Umbilical cord (tissue), 2 donors: ENCODE measurements around the gene FAM199X. TPM values are rescaled to one million over a fixed set of nuclear protein-coding genes. Genes with fewer than 3 reads are reported as not detected.

Source experiments
- DNase-seq: peaks from one replicate; pipeline ENCODE4 v3.0.0-alpha.2; 2015; ENCODE audit warnings: low spot score
- total RNA-seq: library from RNA; depleted of rRNA; stranded (reverse); fragments of >200 nt; gene quantifications from one replicate; pipeline ENCODE4 v1.2.3, GENCODE V29; 2014; ENCODE audit warnings: low replicate concordance; ENCODE audit not compliant: insufficient read depth

FAM199X gene
- 20.9 TPM for total RNA-seq

- DNase-seq, result peak; percentile 83
These were observed at the start of gene FAM199X for GRCh38 chrX:104165894-104166734. FAM199X (plus strand) TSS chrX:104166453; CDS start chrX:104166786, 333 bp downstream.

DNA sequence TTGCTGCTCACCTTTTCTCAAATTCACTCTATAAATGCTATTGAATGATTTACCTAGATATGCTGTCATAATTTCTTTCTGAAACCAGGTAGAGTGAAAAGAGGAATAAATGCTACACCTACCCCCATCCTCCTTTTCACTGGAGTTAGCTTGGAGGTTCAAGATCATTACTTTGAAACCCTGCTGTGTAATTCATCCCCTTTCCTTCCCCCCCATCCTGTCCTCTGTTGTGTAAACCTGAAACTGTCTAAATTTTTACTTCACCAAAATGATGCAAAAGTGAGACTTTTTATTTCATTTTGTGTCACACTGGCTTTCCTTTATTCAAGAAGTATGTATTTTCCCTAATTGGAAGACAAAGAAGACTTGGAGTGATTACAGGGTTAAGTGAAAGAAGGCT, 48.5 kb upstream of the FAM199X start:
- DNase-seq, result no peak

DNA sequence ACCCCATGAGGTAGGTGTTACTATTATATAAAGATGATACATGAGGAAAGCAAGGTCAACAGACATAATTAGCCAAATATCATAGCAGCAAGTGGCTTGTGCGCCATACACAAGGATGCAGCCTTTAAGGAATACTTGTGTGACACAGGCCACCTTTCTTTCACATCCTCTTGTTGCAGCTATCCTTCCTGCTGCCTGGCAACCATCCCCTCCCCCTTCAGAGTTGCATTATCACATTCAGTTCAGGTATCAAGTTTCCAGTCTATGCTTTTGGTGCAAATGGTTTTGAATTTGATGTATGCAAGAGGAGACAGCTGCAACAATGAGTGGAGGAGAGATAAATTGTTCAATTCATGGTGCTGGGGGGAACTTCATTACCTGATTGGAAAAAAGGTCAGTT, 47.5 kb upstream of the FAM199X start:
- no peak for DNase-seq

DNA sequence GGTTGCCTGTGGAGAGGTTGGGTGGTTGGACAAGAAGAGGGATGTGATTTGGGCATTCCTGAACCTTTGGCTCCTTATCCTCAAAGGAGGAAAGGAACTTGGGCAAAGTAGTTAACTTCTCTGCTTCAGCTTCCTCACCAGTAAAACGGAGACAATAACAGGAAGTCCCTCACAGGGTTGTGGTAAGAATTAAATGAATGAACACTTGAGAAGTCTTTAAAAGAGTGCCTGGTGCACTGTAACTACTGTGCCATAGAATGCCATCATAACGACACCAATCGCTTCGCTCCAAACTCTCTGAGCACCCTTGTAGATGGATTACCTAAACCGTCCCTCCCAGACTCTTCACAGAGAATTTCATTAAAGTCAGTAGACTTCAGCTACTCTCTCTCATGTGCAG, 43.4 kb upstream of the FAM199X start:
- no peak for DNase-seq

GRCh38 chrX:104126856-104127255, 39.4 kb upstream of the FAM199X start:
- no peak for DNase-seq

GRCh38 chrX:104130808-104131207, 35.4 kb upstream of the FAM199X start:
- DNase-seq, result no peak

GRCh38 chrX:104134583-104135261, 31.5 kb upstream of the FAM199X start:
- no peak for DNase-seq

- DNase-seq, result no peak
These were observed 30.6 kb upstream of the FAM199X start for GRCh38 chrX:104135677-104136076.

DNA sequence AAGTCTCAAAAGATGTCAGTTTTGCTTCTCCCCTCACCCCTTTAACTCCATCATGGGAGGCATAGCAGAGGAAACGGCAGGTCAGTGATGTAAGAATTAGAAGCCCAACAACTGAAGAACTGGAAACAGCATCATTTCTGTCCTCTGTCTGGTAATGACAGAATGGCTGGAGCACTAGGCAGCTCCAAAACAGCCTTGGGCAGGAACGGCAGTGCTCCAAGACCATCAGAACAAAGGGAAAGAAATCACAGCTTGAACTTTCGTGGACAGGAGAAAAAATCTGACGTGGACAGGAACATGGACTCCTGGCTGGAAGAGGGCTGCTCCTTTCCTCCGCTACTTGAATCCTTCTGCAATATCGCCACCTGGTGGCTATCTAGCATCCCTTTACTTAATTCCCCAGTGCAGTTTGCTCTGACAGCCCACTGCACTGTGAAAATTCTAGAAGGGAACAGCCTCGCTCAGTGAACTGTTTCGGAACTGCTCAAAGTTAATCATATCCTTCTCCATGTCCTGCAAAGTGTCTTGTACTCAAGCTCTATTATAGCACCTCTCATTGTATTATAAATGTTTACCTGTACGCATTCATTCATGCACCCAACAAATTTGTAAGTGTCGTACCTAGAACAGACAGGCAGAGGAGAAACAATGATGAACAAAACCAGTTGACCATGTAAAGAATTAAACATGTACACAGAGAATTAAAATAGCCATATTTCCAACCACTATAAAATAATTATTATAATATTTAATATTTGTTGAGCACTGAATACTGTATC, 29.8 kb upstream of the FAM199X start:
- peak; percentile 87 for DNase-seq

GRCh38 chrX:104137496-104137895, 28.8 kb upstream of the FAM199X start:
- no peak for DNase-seq

DNA sequence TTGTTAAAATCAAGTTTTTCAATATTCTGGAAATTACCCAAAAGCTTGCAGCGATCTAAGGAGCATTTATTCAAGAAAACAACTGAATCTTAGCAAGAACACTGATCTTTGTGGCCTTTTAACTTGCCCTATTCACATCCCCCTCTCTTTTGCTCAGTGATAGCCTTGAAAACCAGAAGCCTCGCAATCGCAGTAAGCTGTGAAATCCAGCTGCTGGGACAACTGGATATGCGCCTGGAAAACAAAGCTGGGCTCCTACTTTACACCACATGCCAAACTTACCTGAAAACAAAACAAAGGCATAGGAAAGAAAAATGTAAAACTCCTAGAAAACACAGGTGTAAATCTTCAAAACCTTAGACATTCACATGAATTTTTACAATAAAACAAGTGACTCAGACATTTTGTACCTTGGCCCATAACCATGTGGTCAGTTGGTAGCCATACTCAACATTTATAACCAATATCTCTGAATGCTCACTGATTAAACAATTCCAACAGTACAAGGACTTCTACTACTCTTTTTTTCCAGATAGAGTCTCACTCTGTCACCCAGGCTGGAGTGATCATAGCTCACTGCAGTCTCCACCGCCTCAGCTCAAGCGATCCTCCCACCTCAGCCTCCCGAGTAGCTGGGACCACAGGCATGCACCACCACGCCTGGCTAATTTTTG, 25.0 kb upstream of the FAM199X start:
- no peak for DNase-seq

GRCh38 chrX:104151037-104151436, 15.2 kb upstream of the FAM199X start:
- no peak for DNase-seq

DNA sequence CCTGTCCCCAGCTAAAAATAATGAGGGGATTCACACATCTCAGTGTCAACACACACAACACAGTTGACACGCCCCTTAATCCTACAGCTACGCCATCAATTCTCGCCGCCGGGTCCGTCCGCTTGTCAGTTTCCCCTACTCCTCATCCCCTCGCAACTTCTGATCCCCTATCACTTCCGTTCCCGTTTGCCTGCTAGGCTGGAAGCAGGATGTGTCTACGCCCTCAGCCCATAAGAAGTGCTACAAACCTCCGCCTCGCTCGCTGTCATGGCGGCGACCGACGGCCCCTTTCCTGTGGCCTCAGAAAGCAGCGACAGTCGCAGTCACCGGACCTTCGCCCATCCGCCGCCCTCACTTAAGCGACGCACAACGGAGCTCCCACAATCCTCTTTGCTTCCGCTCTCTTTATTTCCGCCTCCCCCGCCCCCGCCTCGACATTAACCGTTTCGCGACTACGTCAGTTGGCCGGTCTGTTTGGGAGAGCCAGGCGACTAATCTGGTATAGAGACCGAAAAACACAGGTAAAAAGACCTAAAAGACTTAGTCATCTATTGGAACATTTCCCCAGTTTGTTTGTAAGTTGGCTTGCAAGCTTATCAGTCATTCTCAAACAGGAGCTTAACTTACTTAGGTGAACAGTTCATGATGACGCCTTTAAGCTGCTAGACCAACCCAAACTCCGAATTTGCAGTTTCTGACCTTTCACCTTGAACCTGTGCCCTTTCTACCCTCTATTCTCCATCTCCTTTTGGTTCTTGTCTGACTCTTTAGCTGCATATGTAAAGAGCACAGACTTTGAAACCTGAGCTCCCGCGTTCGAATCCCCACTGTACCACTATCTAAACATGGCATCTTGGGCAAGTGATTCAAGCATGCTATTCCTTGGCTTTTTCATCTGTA, 9.4 kb upstream of the FAM199X start, which contains the start of gene SLC25A53:
Gene SLC25A53, minus strand, starts transcription at position 380 of the 900 bp plus-strand sequence. CDS start 51,752 bp downstream, outside the sequence.
- peak; percentile 88 for DNase-seq

DNA sequence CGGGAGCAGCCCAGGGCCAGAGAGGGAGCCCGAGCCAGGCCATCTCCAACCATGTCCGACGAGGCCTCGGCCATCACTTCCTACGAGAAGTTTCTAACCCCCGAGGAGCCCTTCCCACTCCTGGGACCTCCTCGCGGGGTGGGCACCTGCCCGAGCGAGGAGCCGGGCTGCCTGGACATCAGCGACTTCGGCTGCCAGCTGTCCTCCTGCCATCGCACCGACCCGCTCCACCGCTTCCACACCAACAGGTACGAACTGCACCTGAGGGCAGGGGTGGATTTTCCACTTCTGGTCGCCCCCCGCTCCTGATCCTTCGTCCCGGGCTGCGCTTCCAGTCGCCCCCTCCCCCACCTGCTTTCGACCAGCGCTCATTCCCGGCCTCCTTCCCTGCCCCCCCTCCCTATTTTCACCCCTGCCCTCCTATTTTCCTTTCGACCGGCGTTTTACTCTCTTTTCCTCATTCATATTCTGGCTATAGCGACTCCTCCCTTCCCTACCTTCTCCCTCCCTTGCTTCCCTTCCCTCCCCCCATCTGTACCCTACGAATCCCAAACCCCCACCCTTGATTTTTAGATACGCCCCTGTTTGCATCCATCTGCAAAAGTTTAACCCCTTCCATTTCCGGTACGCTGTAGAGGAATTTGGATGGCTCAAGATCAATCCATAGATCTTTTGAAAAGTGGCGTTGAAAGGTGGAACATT, 633 bp downstream of the FAM199X start:
- no peak for DNase-seq

GRCh38 chrX:104168127-104168526, 1.9 kb downstream of the FAM199X start:
- no peak for DNase-seq

DNA sequence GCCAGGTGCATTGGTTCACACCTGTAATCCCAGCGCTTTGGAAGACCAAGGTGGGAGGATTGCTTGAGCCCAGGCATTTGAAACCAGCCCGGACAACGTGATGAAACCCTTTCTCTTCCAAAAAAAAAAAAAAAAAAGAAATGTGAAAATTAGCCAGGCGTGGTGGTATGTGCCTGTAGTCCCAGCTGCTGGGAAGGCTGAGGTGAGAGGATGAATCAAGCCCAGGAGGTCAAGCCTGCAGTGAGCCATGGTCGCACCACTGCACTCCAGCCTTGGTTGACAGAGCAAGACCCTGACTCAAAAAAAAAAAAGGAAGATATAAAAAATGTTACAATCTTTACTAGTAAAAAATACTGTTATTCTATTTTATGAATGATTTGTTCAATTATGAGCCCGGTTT, 5.9 kb downstream of the FAM199X start:
- no peak for DNase-seq

- no peak for DNase-seq
These were observed 6.5 kb downstream of the FAM199X start for GRCh38 chrX:104172788-104173187.

DNA sequence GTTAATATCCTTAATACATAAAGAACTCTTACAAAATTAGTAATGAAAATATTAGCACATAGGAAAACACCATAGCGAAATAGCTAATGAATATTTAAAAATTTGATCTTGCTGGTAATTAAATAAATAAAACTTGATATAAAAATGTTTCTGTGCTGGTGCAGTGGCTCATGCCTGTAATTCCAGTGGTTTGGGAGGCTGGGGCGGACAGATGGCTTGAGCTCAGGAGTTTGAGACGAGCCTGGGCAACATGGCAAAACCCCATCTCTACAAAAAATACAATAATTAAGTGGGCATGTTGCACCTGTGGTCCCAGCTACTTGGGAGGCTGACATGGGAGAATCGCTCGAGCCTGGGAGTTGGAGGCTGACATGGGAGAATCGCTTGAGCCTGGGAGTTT, 7.6 kb downstream of the FAM199X start:
- DNase-seq, result no peak

GRCh38 chrX:104183685-104184084, 17.4 kb downstream of the FAM199X start:
- DNase-seq, result no peak

GRCh38 chrX:104187931-104188330, 21.7 kb downstream of the FAM199X start:
- DNase-seq, result no peak
